ENCODE measurements around the gene TANC1.

The TANC1 gene

DNA sequence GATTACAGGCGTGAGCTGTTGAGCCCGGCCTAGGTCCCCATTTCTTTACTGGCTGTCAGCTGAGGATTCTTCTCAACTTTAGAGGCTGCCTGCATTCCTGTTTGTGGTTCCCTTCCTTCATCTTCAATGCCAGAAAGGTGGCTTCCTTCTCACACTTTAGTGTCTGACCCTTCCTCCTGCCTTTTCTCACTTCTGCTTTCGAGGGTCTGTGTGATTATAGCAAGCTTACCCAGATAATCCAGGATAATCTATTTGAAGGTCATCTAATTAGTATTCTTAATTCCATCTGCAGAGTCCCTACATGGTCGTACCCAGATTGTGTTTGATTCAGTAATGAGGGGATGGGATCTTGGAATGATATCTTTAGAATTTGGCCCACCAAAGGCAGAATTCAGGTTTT is 157.4 kb downstream of the TANC1 start:
- TF ChIP-seq, protein P1, sequence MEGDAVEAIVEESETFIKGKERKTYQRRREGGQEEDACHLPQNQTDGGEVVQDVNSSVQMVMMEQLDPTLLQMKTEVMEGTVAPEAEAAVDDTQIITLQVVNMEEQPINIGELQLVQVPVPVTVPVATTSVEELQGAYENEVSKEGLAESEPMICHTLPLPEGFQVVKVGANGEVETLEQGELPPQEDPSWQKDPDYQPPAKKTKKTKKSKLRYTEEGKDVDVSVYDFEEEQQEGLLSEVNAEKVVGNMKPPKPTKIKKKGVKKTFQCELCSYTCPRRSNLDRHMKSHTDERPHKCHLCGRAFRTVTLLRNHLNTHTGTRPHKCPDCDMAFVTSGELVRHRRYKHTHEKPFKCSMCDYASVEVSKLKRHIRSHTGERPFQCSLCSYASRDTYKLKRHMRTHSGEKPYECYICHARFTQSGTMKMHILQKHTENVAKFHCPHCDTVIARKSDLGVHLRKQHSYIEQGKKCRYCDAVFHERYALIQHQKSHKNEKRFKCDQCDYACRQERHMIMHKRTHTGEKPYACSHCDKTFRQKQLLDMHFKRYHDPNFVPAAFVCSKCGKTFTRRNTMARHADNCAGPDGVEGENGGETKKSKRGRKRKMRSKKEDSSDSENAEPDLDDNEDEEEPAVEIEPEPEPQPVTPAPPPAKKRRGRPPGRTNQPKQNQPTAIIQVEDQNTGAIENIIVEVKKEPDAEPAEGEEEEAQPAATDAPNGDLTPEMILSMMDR (IDR thresholded peaks at IDR 0.05; ENCODE audit: insufficient read depth, missing control alignments): no peak
- no peak for FAIRE-seq
- no peak for DNase-seq (ENCODE audit: insufficient read length, low spot score)

DNA sequence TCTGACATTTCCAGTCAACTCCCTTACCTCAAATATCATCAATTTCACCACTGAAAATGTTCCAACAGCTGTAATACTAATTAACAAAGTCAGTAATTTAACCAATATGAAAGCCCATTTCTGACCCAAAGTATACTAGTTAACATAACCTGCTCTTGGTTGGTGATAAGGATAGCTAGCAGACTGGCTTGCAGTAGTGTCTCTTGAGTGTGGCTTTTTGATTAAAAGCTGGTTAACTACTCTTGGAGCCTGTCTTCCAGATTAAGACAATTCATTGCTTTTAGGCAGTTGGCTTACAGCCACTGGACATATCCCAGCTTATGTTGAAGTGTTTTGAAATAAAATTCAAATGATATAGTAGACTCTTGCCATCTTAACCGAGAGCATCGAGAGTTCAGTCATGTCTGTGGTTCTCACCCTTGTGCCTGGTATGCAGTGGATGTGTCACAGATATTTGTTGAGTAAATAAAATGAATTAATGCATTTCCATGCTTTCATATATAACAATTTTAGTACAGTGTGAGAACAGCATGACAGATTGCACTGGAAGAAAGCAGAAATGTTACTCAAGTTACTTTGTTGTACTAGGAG is 158.1 kb downstream of the TANC1 start:
- DNase-seq (ENCODE audit: insufficient read length, low spot score) (no peak), FAIRE-seq (no peak)
- TF ChIP-seq, protein P1 (IDR thresholded peaks at IDR 0.05; ENCODE audit: insufficient read depth, missing control alignments): no peak

DNA sequence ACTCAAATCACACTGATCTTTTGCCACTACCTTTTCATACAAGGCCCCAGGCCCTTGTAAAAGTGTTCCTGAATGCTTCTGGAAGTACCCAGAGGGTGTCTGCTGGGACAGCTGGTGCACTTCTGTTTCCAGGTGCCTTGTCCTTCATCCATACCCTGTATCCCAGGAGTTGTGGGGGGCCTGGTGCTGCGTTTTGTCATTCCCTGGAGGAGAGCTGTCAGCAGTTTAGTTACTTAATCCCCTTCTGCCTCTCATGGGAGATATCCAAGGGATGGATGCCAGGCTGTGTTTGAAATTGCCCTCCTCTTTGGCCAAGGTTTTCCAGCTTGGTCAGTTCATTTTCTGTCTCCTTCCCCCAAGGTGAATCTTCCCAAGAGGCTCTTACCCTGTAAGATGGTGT is 159.8 kb downstream of the TANC1 start:
- DNase-seq (ENCODE audit: insufficient read length, low spot score) (no peak), FAIRE-seq (no peak)
- TF ChIP-seq, protein P1 (IDR thresholded peaks at IDR 0.05; ENCODE audit: insufficient read depth, missing control alignments): no peak

DNA sequence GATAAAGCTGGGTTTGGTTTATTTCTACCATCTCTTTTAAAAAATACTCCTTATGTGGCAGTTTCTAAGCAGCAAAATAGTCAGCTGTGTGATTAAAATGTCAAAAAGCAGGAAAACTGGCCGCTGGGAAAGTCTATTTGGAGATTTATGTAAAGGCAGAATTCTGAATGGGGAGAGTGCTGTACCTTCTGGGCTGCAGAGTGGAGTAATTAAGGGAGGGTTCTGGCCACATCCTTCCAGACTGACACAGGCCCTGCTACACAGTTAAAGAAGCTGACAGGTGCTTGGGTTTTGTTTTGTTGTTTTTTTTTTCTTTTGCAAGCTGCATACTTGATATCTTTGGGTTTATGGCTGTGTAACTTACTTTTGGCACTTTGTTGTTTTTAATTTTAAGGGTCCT is 160.8 kb downstream of the TANC1 start:
- TF ChIP-seq, protein P1 (IDR thresholded peaks at IDR 0.05; ENCODE audit: insufficient read depth, missing control alignments): no peak
- DNase-seq (ENCODE audit: insufficient read length, low spot score) (no peak), FAIRE-seq (no peak)

DNA sequence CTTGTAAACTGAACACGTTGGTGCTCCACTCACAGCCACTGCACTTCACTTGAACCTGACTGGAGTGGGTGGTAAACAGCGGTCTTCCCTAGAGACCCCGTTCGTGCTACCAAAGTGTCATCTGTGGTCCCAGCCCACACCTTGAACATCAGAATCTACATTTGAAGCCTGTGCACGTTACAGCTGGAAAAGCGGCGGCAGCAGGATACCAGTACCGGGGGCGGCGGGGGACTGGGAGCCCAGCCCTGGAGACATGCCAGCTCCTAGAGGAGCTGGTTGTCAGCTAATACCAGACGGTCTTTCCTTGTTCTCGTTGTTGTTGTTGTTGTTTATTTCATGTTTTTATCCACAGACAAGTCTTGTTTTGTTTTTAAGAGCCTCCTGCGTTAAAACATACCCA is 161.4 kb downstream of the TANC1 start:
- no peak for FAIRE-seq
- TF ChIP-seq, protein P1 (IDR thresholded peaks at IDR 0.05; ENCODE audit: insufficient read depth, missing control alignments): no peak
- no peak for DNase-seq (ENCODE audit: insufficient read length, low spot score)

DNA sequence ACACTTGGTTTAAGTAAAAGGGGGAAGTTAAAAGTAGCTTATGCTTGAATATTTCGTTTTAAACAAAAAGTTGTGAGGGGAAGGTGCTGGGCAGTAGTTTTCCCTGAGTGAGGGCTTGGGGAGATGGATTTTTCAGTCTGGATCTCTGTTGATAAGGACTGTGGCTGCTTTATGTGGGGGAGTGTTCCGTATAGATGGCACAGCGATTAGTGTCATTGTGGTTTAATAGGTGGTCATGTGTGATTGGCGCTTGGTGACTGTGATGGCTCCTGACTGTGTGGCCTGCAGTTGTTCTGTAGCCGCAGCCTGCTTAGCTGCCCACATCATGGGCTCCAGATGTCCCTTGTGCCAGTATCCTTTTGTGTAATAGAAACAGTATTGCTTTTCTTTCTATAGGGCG is 161.9 kb downstream of the TANC1 start:
- no peak for DNase-seq (ENCODE audit: insufficient read length, low spot score)

DNA sequence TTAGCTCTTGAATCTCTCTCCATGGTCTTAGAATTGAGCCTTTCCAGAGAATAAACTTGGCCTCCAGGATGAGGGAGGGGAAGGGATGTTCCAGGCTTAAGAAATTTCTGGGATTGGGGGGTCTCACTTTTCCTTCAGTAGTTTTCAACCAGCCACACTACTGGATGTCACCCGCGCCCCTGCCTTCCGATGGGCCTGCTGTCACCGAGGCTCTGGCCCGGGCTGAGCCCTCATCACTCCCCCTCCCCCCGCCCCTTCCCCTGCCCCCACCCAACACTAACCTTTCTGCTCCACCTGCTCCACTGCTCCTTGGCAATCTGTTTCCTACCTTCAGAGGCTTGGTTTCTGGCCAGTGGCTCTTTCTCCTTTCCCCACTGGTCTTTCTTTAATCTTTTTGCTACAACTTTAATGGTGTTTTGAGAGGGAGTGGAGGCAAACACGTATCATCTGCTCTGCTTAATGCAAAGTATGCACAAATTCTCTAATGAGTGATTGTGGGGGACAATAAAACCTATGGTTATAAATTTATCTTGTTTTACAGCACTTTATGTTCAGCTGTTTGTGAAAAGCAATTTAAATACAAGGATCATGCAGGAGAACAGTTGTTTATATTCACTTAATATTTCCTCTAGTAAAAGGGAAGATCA is 162.9 kb downstream of the TANC1 start:
- FAIRE-seq (no peak), DNase-seq (ENCODE audit: insufficient read length, low spot score) (no peak)
- TF ChIP-seq, protein P1 (IDR thresholded peaks at IDR 0.05; ENCODE audit: insufficient read depth, missing control alignments): no peak

More for the DNA sequence above, 161.9 kb downstream of the TANC1 start:
- no peak for FAIRE-seq
- TF ChIP-seq, protein P1 (IDR thresholded peaks at IDR 0.05; ENCODE audit: insufficient read depth, missing control alignments): no peak
